ENCODE results near the gene PACS2.

DNA sequence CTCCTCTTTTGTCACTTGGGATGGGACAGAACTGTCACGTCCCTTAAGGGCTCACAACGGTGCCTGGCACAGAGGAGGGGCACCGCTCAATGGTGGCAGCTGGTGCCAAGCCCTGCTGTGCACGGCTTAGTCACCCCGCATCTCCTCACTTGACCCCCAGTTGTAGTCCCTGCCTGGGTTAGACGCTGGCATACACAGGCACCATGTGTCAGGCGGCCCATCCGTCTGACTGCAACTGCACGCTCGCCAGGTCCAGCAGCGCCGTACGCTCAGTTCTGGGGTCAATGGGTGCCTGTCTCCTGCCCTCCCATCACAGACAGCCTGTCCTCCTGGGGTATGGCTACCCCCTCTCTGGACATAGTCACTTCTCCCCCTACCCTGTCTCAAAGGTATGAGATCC lies 1.6 kb upstream of the PACS2 start:
- TF ChIP-seq, protein P1, sequence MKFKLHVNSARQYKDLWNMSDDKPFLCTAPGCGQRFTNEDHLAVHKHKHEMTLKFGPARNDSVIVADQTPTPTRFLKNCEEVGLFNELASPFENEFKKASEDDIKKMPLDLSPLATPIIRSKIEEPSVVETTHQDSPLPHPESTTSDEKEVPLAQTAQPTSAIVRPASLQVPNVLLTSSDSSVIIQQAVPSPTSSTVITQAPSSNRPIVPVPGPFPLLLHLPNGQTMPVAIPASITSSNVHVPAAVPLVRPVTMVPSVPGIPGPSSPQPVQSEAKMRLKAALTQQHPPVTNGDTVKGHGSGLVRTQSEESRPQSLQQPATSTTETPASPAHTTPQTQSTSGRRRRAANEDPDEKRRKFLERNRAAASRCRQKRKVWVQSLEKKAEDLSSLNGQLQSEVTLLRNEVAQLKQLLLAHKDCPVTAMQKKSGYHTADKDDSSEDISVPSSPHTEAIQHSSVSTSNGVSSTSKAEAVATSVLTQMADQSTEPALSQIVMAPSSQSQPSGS (IDR thresholded peaks at IDR 0.05; ENCODE audit: low read length) = no peak
- TF ChIP-seq, protein P2, sequence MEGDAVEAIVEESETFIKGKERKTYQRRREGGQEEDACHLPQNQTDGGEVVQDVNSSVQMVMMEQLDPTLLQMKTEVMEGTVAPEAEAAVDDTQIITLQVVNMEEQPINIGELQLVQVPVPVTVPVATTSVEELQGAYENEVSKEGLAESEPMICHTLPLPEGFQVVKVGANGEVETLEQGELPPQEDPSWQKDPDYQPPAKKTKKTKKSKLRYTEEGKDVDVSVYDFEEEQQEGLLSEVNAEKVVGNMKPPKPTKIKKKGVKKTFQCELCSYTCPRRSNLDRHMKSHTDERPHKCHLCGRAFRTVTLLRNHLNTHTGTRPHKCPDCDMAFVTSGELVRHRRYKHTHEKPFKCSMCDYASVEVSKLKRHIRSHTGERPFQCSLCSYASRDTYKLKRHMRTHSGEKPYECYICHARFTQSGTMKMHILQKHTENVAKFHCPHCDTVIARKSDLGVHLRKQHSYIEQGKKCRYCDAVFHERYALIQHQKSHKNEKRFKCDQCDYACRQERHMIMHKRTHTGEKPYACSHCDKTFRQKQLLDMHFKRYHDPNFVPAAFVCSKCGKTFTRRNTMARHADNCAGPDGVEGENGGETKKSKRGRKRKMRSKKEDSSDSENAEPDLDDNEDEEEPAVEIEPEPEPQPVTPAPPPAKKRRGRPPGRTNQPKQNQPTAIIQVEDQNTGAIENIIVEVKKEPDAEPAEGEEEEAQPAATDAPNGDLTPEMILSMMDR (IDR thresholded peaks at IDR 0.05; ENCODE audit: control extremely low read depth in 1 of 3, insufficient read depth in 1 of 3, low read depth in 1 of 3, low read length in 3 of 3) = no peak
- no peak for TF ChIP-seq EZH2 (IDR thresholded peaks at IDR 0.05; ENCODE audit: low read depth, low read length, severe bottlenecking)
- no peak for TF ChIP-seq SIN3A (conservative IDR thresholded peaks at IDR 0.05 in 1 of 2, IDR thresholded peaks at IDR 0.05 in 1 of 2; ENCODE audit: low read depth in 1 of 2, low read length in 2 of 2)
- no peak for TF ChIP-seq CEBPB (IDR thresholded peaks at IDR 0.05; ENCODE audit: low read depth, low read length)
- no peak for TF ChIP-seq HDAC6 (IDR thresholded peaks at IDR 0.05; ENCODE audit: low read depth, low read length)
- TF ChIP-seq POLR2A (IDR thresholded peaks at IDR 0.05; ENCODE audit: control extremely low read depth in 1 of 2, low read depth in 2 of 2, low read length in 2 of 2) = no peak
- no peak for TF ChIP-seq POLR2AphosphoS5 (IDR thresholded peaks at IDR 0.05; ENCODE audit: low read depth, low read length)
- no peak for TF ChIP-seq BCL11A (IDR thresholded peaks at IDR 0.05; ENCODE audit: low read depth in 2 of 2, low read length in 2 of 2)
- no peak for TF ChIP-seq TBP (IDR thresholded peaks at IDR 0.05; ENCODE audit: low read depth, low read length)
- no peak for TF ChIP-seq KDM5A (IDR thresholded peaks at IDR 0.05; ENCODE audit: low read length)
- TF ChIP-seq TEAD4 (IDR thresholded peaks at IDR 0.05; ENCODE audit: low read depth, low read length) = no peak
- TF ChIP-seq RAD21 (IDR thresholded peaks at IDR 0.05 in 1 of 2, conservative IDR thresholded peaks at IDR 0.05 in 1 of 2; ENCODE audit: low read depth in 2 of 2, low read length in 2 of 2) = no peak
- no peak for TF ChIP-seq TCF12 (IDR thresholded peaks at IDR 0.05; ENCODE audit: low read depth, low read length)

Data from H1 (cell line).